Esophagus muscularis mucosa (tissue), 4 donors: ENCODE data around the gene CEP57. TPM values are rescaled to one million over a fixed set of nuclear protein-coding genes. Genes with fewer than 3 reads are reported as not detected.
A peak's percentile ranks its signal among the peaks of the same experiment; 100 is the strongest.

ENCODE experiments used
- DNase-seq: peaks from one replicate; pipeline ENCODE4 v3.0.0-alpha.2; 2017; ENCODE audit errors: extremely low spot score
- H3K27ac ChIP-seq, 4 donors: fragments of 200-600 bp; sonication (generic); replicated peaks in 1 of 4; 1 replicate in 3 of 4; 2 replicates in 1 of 4; pipeline ENCODE4 v1.5.1; 2016 to 2019; ENCODE audit warnings: mild to moderate bottlenecking in 1 of 4
- H3K27me3 ChIP-seq, 4 donors: fragments of 200-600 bp; sonication (generic); one replicate each; pipeline versions ENCODE4 v1.5.1 to v1.6.0; 2016 to 2019
- H3K36me3 ChIP-seq, 4 donors: fragments of 200-600 bp; sonication (generic); one replicate each; pipeline ENCODE4 v1.5.1; 2016 to 2019
- H3K4me1 ChIP-seq, 4 donors: fragments of 200-600 bp; sonication (generic); one replicate each; pipeline ENCODE4 v1.5.1; 2016 to 2019
- H3K4me3 ChIP-seq, 4 donors: fragments of 200-600 bp; sonication (generic); 1 replicate in 2 of 4; 2 replicates in 2 of 4; pipeline ENCODE4 v1.5.1; 2016 to 2019; ENCODE audit warnings: mild to moderate bottlenecking in 4 of 4, moderate library complexity in 1 of 4
- H3K9me3 ChIP-seq, 4 donors: fragments of 200-600 bp; sonication (generic); 1 replicate in 3 of 4; 2 replicates in 1 of 4; pipeline ENCODE4 v1.5.1; 2016 to 2019
- CTCF ChIP-seq, 3 experiments: fragments of 200-600 bp in 2 of 3; fragments of 450-650 bp in 1 of 3; sonication (generic) in 2 of 3; IDR thresholded peaks; one replicate each; pipeline ENCODE4 v1.5.1; 2017 to 2019; ENCODE audit warnings: antibody characterized with exemption in 3 of 3, mild to moderate bottlenecking in 2 of 3, moderate library complexity in 1 of 3
- EP300 ChIP-seq: sonication (generic); formaldehyde crosslinking; IDR thresholded peaks from one replicate; pipeline ENCODE4 v1.6.1; 2017; ENCODE audit warnings: antibody characterized with exemption
- POLR2A ChIP-seq: fragments of 450-650 bp; IDR thresholded peaks from one replicate; pipeline ENCODE4 v1.6.1; 2017; ENCODE audit warnings: antibody characterized with exemption, moderate library complexity, mild to moderate bottlenecking, low read depth
- POLR2AphosphoS5 ChIP-seq, 2 donors: sonication (generic); formaldehyde crosslinking; IDR thresholded peaks; one replicate each; pipeline ENCODE4 v1.6.1; 2017; ENCODE audit warnings: antibody characterized with exemption in 2 of 2
- WGBS: methylation state at CpG from one replicate; pipeline ENCODE4 v1.1.5; 2018; 5-methylcytosine and 5-hydroxymethylcytosine counted together
- intact Hi-C: fragments of 100-400 bp; cut with DNase I; formaldehyde crosslinking; loops from one replicate; pipeline ENCODE4 v1.15.1; 2023
- total RNA-seq, 4 donors: library from RNA; depleted of rRNA; stranded (reverse); fragments of >200 nt; gene quantifications; one replicate each; pipeline versions ENCODE4 v1.1.0 to v1.2.1, GENCODE V29; 2016

The CEP57 gene
- total RNA-seq, 4 donors from 2014 or later: 22.9 to 46.9 (median 23.9) TPM

- 89% methylated on average over 3 of the region's 3 CpGs for WGBS
- H3K27ac ChIP-seq: no peak overlapping the region
- TF ChIP-seq POLR2A (no peak), CTCF (IDR thresholded peaks at IDR 0.05) (no peak), POLR2AphosphoS5 (IDR thresholded peaks at IDR 0.05) (no peak), EP300 (no peak)
- H3K9me3 ChIP-seq: no peaks in the 10 kb centered on the region
- H3K27me3 ChIP-seq: no peaks in the 10 kb centered on the region
- intact Hi-C loops: loop anchor here (5.0 to 10.0 kb wide), 4 partner anchors 55 to 788 kb away; partner anchors contain the start of genes CWC15, KDM4D and SESN3
- H3K4me3 ChIP-seq: no peak overlapping the region
- DNase-seq: no peak
- H3K4me1 ChIP-seq: peaks cover 0 to 3% (median 0%) of the 10 kb centered on the region in 4 donors
- H3K36me3 ChIP-seq: no peaks in the 10 kb centered on the region
These were observed 27.8 kb upstream of the CEP57 start for GRCh38 chr11:95762534-95762933.

- Histone ChIP-seq H3K4me3 (no peak overlapping the region), H3K9me3 (no peaks in the 10 kb centered on the region), H3K27me3 (no peaks in the 10 kb centered on the region), H3K4me1 (peaks cover 0 to 9% (median 0%) of the 10 kb centered on the region in 4 donors), H3K27ac (no peak overlapping the region), H3K36me3 (peaks cover 0 to 12% (median 4%) of the 10 kb centered on the region in 4 donors)
- peak; percentile 64 to 70 (median 68) for TF ChIP-seq CTCF (IDR thresholded peaks at IDR 0.05)
- no peak for TF ChIP-seq EP300
- intact Hi-C loops: loop anchor here (2.0 to 10.0 kb wide), 5 partner anchors 57 to 790 kb away; partner anchors contain the start of genes CWC15, KDM4D and SESN3
- WGBS: 15% methylated on average over 4 of the region's 4 CpGs
- DNase-seq: no peak
These were observed 25.9 kb upstream of the CEP57 start for GRCh38 chr11:95764267-95764898.

- intact Hi-C loops: loop anchor here (5.0 to 10.0 kb wide), 3 partner anchors 532 to 792 kb away; partner anchors contain the start of genes CWC15, KDM4D, SESN3 and SRSF8
- 87% methylated on average over 3 of the region's 3 CpGs for WGBS
These were observed 23.6 kb upstream of the CEP57 start for GRCh38 chr11:95766701-95767100.

GRCh38 chr11:95767498-95767897 is 22.8 kb upstream of the CEP57 start:
- Histone ChIP-seq H3K27ac (no peak overlapping the region), H3K4me3 (no peak overlapping the region), H3K4me1 (peaks cover 0 to 9% (median 0%) of the 10 kb centered on the region in 4 donors), H3K36me3 (peaks cover 0 to 28% (median 16%) of the 10 kb centered on the region in 4 donors), H3K9me3 (no peaks in the 10 kb centered on the region), H3K27me3 (no peaks in the 10 kb centered on the region)
- 63% methylated on average over 1 of the region's 1 CpG for WGBS
- DNase-seq: no peak
- TF ChIP-seq EP300 (no peak), POLR2AphosphoS5 (IDR thresholded peaks at IDR 0.05) (no peak), POLR2A (no peak), CTCF (IDR thresholded peaks at IDR 0.05) (no peak)
- intact Hi-C loops: loop anchor here (5.0 to 10.0 kb wide), 3 partner anchors 533 to 793 kb away; partner anchors contain the start of genes CWC15, KDM4D, SESN3 and SRSF8

More at GRCh38 chr11:95766701-95767100, 23.6 kb upstream of the CEP57 start:
- no peak overlapping the region for H3K27ac ChIP-seq
- H3K36me3 ChIP-seq: peaks cover 0 to 21% (median 12%) of the 10 kb centered on the region in 4 donors
- TF ChIP-seq POLR2A (no peak), POLR2AphosphoS5 (IDR thresholded peaks at IDR 0.05) (no peak), CTCF (IDR thresholded peaks at IDR 0.05) (no peak), EP300 (no peak)
- no peaks in the 10 kb centered on the region for H3K9me3 ChIP-seq
- H3K4me1 ChIP-seq: peaks cover 0 to 9% (median 0%) of the 10 kb centered on the region in 4 donors
- no peak overlapping the region for H3K4me3 ChIP-seq
- DNase-seq: no peak
- no peaks in the 10 kb centered on the region for H3K27me3 ChIP-seq
